ENCODE measurements around the gene GAS2L1.

- TF ChIP-seq CTCF (IDR thresholded peaks at IDR 0.05; ENCODE audit: insufficient read depth, low read length) (no peak), POLR2AphosphoS5 (IDR thresholded peaks at IDR 0.05; ENCODE audit: low read depth) (no peak), REST (IDR thresholded peaks at IDR 0.05; ENCODE audit: insufficient replicate concordance, low read depth) (no peak)
These were observed 3.8 kb downstream of the GAS2L1 start for GRCh38 chr22:29310065-29310862.

Measured in HL-60 (cell line).